NCI-H460 (cell line): ENCODE data around the gene AGPAT2. TPM values are rescaled to one million over a fixed set of nuclear protein-coding genes. Genes with fewer than 3 reads are reported as not detected.

ENCODE experiments used
- DNase-seq: peaks from one replicate; pipeline ENCODE4 v3.0.0-alpha.2; 2016; ENCODE audit warnings: low read depth; ENCODE audit errors: extremely low read depth
- total RNA-seq: library from RNA; depleted of rRNA; stranded (reverse); fragments of >200 nt; shearing (Covaris generic); gene quantifications from 2 replicates; pipeline ENCODE4 v1.2.3, GENCODE V29; 2014

The AGPAT2 gene
- total RNA-seq, 1 experiment from 2014 or later = 24.5 TPM

- no peak for DNase-seq
These were observed 11.6 kb downstream of the AGPAT2 start for GRCh38 chr9:136675477-136676296.

- no peak for DNase-seq
These were observed 12.4 kb downstream of the AGPAT2 start for GRCh38 chr9:136674786-136675349.

GRCh38 chr9:136673975-136674785 is 13.1 kb downstream of the AGPAT2 start:
- no peak for DNase-seq

GRCh38 chr9:136673088-136673974 is 13.9 kb downstream of the AGPAT2 start:
- no peak for DNase-seq

- no peak for DNase-seq
These were observed 14.7 kb downstream of the AGPAT2 start for GRCh38 chr9:136672431-136673087.

DNA sequence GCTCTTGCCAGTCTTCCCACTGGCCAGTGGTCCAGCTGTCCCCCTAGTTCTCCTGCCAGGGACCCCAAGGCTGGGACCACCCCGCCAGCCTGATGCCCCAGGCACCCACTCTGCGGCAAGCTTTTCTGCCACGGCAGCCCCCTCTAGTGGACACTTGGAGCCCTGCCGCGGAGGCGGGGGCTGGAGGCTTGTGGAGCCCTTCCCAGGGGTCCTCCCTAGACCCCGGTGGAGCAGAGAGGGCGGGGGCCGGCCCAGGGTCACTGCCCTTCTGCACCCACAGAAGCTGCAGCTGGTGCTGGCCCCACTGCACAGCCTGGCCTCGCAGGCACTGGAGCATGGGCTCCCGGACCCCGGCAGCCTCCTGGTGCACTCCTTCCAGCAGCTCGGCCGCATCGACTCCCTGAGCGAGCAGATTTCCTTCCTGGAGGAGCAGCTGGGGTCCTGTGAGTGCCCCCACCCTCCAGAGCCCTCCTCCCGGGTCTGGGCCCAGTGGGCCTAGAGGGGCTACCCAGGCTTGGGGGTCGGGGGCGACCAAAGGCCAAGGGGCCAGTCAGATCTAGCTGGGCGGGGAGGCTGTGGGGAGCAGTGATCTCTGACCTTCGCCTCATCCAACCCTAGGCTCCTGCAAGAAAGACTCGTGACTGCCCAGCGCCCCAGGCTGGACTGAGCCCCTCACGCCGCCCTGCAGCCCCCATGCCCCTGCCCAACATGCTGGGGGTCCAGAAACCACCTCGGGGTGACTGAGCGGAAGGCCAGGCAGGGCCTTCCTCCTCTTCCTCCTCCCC is 15.4 kb downstream of the AGPAT2 start:
- peak; percentile 22 for DNase-seq

- no peak for DNase-seq
These were observed 16.0 kb downstream of the AGPAT2 start for GRCh38 chr9:136671254-136671614.

DNA sequence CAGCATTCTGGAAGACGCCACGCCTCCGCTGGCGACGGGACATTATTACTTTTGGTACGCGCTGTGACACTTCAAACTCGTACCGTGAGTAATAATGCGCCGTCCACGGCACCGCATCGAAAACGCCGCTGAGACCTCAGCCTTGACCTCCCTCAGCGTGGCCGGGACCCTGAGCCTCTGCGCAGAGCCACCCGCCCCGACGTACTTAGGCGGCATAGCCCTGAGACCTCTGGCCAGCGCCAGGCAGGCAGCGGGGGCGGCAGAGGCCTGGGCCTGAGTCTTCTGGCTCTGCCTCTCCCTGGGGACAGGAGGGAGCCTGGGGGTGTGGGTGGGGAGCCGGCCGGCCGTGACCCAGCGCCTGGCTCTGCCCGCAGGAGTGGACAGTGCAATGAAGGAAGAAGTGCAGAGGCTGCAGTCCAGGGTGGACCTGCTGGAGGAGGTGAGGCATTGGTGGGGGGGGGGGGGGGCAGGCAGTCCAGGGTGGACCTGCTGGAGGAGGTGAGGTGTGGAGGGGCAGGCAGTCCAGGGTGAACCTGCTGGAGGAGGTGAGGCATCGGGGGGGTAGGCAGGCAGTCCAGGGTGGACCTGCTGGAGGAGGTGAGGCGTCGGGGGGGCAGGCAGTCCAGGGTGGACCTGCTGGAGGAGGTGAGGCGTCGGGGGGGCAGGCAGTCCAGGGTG is 16.5 kb downstream of the AGPAT2 start:
- no peak for DNase-seq

DNA sequence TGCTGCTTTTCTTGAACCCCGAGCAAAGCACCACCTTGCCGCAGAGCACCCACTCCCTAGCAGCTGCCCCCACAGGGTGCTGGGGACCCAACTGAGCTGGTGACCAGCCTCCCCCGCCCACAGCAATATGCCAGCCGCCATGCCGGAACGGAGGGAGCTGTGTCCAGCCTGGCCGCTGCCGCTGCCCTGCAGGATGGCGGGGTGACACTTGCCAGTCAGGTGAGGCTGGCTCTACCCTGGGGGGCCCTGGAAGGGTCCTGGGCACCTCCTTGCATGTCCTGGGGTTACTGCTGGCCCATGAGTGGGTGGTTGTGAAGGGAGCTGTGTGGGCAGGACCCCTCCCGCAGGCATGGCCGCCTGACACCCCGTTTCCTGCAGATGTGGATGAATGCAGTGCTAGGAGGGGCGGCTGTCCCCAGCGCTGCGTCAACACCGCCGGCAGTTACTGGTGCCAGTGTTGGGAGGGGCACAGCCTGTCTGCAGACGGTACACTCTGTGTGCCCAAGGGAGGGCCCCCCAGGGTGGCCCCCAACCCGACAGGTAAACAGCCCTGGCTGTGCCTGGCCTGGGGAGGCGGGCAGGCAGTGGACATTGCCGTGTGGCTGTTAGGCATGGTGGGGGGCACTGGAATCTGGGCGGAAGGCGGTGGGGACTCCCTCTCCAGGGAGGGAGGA is 17.3 kb downstream of the AGPAT2 start:
- DNase-seq = no peak

- DNase-seq = peak; percentile 19
These were observed 18.1 kb downstream of the AGPAT2 start for GRCh38 chr9:136668983-136669790.

- no peak for DNase-seq
These were observed 19.1 kb downstream of the AGPAT2 start for GRCh38 chr9:136667940-136668760.

DNA sequence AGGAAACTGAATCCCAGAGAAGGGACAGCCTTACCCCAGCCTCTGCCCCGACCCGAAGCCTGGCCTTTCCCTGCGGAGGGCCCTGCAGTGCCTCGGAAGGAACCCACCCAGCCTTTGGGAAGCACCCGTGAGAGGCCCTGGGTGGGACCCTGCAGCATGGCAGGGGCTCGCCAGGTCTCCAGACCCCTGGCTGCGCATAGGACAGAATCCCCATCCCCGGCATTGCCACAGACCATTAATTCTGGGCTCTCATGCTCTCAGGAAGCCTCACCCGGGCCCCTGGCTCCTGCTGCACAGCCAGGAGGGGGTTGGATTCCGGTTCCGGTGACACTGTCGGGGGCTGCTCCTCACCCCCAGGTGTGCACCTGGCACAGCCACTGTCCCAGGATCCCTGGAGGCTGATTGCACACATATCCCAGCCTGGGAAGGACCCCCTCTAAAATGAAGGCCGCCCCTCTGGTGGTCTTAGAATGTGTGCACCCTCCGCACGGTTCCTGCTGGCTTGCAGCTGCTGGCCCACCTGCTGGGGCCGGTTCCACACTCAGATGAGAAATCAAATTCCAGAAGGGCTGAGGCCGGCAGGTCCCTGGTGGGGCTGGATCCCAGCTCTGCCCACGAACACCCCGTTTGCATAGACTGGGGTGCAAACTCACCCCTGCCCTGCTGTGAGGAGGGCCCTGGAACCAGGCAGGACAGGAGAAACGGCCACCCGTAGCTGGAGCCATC is 19.9 kb downstream of the AGPAT2 start:
- DNase-seq = no peak

DNA sequence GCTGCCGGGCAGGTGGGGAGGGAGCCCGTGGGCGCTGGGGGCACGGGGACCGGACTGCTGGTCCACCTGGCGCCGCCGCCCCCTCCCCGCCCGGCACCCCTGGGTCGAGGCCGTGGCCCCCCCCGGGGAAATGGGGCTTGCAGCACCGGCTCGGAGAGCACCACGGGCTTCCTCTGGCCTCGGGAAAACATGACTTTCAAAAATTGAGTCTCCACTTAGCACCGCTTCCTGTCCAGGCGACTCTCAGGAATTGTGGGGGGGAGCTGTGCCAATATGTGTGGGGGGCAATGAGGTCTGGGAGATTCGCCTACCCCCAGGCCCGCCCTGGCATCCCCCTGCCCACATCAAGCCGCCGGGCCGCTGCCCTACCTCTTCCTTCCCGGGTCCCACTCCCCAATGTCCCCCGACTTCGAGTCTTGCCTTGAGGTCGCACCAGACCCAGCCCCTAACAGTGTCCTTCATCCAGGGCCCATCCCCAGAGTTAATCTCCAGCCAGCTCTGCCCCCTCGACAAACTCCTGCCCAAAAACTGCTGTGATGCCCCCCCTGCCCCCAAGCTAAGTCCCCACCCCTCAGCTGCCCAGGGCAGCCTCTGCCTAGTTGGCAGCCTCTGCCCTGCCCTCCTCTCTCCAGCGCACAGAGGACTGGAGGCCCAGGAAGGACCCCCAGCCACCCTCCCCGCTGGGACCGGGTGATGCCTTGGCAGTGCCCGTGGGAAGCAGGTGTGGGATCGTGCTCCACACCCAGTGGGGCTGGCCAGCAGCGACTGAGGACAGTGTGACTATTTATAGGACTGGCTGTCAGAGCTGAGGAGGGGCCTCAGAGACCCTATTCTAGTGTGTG is 20.7 kb downstream of the AGPAT2 start:
- no peak for DNase-seq

DNA sequence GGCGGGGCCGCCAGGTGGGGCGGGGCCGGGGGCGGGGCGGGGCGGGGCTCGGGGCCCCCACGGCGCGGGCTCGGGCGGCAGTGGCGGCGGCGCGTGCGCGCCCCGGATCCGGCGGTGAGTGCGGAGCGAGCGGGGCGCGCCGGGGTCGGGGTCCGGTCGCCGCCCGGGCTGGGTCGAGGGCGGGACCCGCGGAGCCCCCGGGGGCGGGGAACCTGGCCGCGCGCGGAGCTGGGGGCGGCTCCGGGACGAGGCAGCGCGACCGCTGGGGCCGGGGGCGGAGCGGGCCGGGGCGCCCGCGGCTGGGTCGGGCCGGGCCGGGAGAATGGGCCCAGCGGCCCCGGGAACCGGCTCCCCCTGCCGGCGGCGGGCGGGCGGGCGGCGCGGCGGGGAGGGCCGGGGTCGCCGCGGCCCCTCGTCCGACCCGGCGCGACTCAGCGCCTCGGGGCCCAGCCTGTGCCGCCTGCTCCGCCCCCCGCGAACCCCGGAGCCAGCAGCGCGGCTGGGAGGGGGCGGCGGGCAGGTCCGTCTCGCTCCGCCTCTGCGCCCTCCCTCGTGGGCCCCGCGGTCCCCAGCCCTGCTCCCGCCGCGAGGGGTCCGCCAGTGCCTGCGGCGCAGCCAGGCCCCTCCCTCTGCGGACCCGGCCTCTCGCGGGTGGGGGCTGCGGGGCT is 21.4 kb downstream of the AGPAT2 start:
- DNase-seq = peak; percentile 22
